Central memory CD8-positive, alpha-beta T cell (primary cell): ENCODE data around the gene DDN.

Experiments
- ATAC-seq: fragments of 150-1000 bp; cut with Tn5 transposase; replicated peaks from 2 replicates; pipeline ENCODE4 v1.10.0; 2022; ENCODE audit warnings: mild to moderate bottlenecking, moderate FRiP score, moderate number of reproducible peaks; ENCODE audit not compliant: poor library complexity, severe bottlenecking; ENCODE audit errors: extremely low read depth
- DNase-seq, 2 donors: peaks; one replicate each; pipeline ENCODE4 v3.0.0; 2021; ENCODE audit warnings: low spot score in 2 of 2
- H3K27ac Mint-ChIP-seq: one replicate; pipeline ENCODE4 v1.8.0; 2022; ENCODE audit warnings: low read depth, mild to moderate bottlenecking, moderate library complexity, mixed read lengths
- H3K27me3 Mint-ChIP-seq: one replicate; pipeline ENCODE4 v1.8.0; 2022; ENCODE audit warnings: mixed read lengths
- H3K36me3 Mint-ChIP-seq: one replicate; pipeline ENCODE4 v1.8.0; 2022; ENCODE audit warnings: mild to moderate bottlenecking, moderate library complexity, mixed read lengths; ENCODE audit not compliant: insufficient read depth
- H3K4me1 Mint-ChIP-seq: one replicate; pipeline ENCODE4 v1.8.0; 2022; ENCODE audit warnings: mixed read lengths
- H3K4me3 Mint-ChIP-seq: one replicate; pipeline ENCODE4 v1.8.0; 2022; ENCODE audit warnings: mild to moderate bottlenecking, moderate library complexity, mixed read lengths
- H3K9me3 Mint-ChIP-seq: one replicate; pipeline ENCODE4 v1.8.0; 2022; ENCODE audit warnings: mixed read lengths

Gene DDN

DNA sequence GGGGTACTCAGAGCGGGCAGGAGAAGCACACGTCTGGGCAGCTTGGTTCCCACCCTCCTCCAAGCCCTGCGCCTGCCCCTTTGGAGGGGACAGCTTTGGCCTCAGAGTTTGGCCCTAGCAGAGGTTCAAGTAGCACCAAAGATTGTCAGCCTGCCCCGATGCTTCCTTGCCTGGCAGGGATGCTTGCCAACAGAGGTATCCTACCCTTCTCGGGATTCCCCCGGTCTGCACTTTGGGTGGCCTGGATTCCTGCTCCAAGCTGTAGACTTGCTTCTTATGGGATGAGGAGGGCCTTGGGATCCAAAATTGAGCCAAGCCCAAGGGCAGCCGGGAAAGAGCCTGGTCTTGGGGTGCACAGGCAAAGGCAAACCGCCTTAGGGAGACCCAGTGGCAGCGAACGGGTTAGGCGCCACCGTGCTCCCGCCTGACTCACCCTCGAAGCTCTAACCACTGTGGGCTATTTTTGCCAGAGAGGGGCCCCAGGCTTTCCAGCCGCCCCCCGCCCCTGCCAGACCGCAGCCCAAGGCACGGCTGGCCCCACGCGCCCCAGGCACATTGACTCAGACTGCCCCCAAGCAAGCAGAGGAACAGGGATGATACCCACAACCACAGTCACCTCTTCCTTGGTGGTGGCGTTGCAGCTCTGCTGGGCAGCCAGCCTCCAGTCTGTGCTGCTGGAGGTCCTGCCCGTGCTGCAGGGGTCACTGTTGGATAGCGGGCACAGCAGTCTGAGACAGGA is 26.8 kb downstream of the DDN start:
- no peaks in the 10 kb centered on the region for H3K9me3 Mint-ChIP-seq
- peak; percentile 12 for ATAC-seq
- peak overlapping the region; percentile 74 for H3K4me3 Mint-ChIP-seq
- peaks cover 8% of the 10 kb centered on the region for H3K36me3 Mint-ChIP-seq
- H3K27me3 Mint-ChIP-seq: peaks cover 44% of the 10 kb centered on the region
- peak overlapping the region; percentile 56 for H3K27ac Mint-ChIP-seq
- no peak for DNase-seq
- H3K4me1 Mint-ChIP-seq: peaks cover 30% of the 10 kb centered on the region

DNA sequence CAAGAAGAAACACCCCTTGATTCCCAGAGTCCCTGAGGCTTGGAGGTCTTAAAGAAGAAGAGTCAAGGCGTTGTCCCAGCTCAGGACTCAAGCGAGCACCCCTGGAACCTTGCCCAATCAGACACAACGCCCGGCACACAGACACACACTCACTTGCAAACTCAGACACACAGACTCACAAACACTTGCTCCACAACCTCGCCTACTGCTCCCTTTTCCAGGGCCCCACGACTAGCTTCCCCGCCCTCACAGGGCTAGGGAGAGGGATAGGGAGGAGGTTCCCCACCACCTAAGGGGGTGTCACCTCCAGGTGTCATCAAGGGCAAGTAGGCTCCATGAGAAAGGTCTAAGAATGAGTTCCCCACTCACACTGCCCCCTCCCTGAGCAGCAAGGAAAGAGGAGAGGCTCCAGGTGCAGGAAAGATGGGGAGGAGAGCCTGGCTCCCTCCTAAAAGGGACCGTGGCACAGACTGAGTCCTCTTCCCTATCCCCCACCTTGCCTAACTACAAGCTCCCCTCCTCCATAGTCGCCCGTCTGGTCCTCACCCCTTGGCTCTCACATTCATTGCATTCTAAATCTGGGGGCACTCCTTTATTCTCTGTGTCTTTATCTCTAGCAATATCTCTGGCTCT is 28.4 kb downstream of the DDN start:
- no peaks in the 10 kb centered on the region for H3K9me3 Mint-ChIP-seq
- DNase-seq (no peak), ATAC-seq (no peak)
- H3K4me1 Mint-ChIP-seq: peaks cover 24% of the 10 kb centered on the region
- peaks cover 44% of the 10 kb centered on the region for H3K27me3 Mint-ChIP-seq
- H3K4me3 Mint-ChIP-seq: peak overlapping the region; percentile 74
- H3K27ac Mint-ChIP-seq: peak overlapping the region; percentile 56
- peaks cover 6% of the 10 kb centered on the region for H3K36me3 Mint-ChIP-seq

DNA sequence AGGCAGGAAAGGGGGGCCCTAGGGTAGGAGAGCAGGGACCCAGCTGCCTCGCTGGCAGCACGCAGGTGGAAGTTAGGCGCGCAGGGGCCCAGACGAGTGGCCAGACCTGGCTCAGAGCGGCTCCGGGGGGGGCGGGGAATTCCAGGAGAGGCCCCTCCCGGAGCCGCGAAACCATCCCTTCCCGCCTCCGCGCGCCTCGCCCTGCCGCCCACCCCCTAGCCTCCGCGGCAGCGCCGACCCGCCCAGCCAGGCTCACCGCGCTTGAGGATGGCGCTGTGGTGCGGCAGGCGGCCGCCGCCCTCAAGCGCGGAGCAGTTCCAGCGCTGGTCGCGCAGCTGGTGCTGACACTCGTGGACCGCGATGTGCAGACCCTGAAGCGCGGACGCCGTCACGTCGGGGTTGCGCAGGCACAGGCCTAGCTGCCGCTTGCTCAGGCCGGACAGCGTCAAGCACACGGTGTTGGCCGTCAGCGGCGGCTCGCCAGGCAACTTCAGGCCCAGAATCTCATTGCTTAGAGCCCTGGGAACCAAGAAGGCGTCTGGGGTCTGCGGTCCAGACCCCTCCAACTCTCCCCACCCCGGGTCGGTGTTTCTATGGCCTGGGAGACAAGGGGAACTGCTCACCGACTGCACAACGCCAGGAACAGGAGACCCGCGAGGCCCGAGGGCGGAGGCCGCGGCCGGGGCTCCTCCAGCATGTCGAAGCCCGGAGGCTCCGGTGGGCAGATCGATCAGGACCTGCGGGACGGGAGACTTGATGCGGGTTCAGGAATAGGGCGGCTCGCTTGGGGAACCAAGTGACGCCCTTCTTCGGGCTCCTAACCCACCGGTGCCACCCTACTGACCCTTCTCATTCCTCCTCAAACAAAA is 29.1 kb downstream of the DDN start:
- peak overlapping the region; percentile 74 for H3K4me3 Mint-ChIP-seq

DNA sequence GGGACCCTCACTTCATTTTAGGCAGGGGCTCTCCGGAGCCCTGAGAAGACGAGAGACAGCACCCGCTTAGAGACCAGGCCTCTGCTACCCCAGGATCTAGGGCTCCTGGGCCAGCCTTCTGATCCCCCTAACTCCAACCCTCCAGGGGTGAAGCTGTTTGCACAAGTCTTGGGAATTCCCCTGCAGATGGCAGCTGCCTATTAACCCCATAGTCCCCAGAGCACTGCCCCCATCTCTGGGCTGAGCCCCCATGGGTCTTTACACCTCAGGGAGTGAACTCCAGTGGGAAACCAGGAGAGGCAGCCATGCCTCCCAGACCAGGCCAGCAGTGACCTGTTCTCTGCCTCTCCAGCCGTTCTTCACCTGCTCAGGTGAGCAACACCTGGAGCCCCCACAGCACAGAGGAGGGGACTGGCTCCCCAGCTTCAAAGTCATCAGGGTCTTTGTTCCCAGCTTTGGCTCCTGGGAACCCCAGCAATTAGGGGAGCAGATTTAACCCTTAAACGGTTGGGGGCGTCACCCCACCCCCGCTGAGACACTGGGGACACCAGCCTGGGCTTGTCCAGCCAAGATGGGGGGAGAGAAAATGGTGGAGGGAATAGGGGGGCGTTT is 29.9 kb downstream of the DDN start:
- Mint-ChIP-seq H3K9me3 (no peaks in the 10 kb centered on the region), H3K4me1 (peaks cover 24% of the 10 kb centered on the region), H3K36me3 (peaks cover 3% of the 10 kb centered on the region), H3K27ac (no peak overlapping the region), H3K27me3 (peaks cover 40% of the 10 kb centered on the region), H3K4me3 (peak overlapping the region; percentile 4)
- ATAC-seq (no peak), DNase-seq (no peak)

More for the DNA sequence above, 29.1 kb downstream of the DDN start:
- H3K27me3 Mint-ChIP-seq: peaks cover 44% of the 10 kb centered on the region
- peaks cover 6% of the 10 kb centered on the region for H3K36me3 Mint-ChIP-seq
- DNase-seq: no peak
- peak; percentile 62 for ATAC-seq
- no peaks in the 10 kb centered on the region for H3K9me3 Mint-ChIP-seq
- no peak overlapping the region for H3K27ac Mint-ChIP-seq
- H3K4me1 Mint-ChIP-seq: peaks cover 24% of the 10 kb centered on the region

DNA sequence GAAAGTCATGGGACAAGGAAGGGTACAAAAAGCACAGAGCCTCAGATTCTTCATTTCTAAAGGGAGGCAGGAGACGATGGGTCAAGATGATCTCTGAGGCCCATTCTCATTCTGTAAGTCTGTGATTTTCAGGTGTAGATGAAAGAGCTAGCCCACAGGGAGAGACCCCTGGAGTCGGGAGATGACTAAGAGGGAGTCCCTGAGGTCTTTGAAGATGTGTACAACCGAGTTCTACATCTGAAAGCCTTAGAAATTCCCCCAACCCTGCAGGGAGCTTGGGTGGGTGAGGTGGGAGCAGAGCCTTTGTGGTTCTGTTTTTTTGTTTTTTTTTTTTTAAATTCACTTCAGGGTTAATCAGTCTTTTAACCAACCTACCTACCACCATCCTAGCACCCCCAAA is 30.7 kb downstream of the DDN start:
- Mint-ChIP-seq H3K9me3 (no peaks in the 10 kb centered on the region), H3K27me3 (peaks cover 32% of the 10 kb centered on the region), H3K4me3 (no peak overlapping the region), H3K36me3 (no peaks in the 10 kb centered on the region), H3K4me1 (peaks cover 24% of the 10 kb centered on the region), H3K27ac (no peak overlapping the region)
- ATAC-seq (no peak), DNase-seq (no peak)

DNA sequence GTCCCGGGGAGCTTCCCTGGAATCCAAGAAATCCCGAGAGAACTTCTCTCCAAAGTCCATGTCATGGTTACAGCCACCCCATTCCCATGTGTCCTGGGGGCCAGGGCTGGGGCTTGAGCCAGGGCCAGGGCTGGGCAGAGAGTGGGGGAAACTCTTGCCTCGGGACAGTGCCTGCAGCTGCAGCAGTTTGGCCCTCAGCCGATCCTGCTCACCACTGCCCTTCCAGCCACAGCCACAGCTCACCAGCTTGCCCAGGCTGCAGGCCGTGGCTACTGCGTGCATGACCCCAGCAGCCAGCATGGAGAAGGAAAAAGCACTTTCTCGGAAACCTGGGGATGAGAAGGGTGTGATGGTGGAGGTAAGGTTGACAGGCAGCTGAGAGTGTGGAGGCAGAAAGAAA is 31.2 kb downstream of the DDN start:
- Mint-ChIP-seq H3K9me3 (no peaks in the 10 kb centered on the region), H3K27ac (no peak overlapping the region), H3K4me3 (no peak overlapping the region), H3K36me3 (no peaks in the 10 kb centered on the region), H3K27me3 (peaks cover 28% of the 10 kb centered on the region), H3K4me1 (peaks cover 24% of the 10 kb centered on the region)
- ATAC-seq: no peak
- DNase-seq: no peak

DNA sequence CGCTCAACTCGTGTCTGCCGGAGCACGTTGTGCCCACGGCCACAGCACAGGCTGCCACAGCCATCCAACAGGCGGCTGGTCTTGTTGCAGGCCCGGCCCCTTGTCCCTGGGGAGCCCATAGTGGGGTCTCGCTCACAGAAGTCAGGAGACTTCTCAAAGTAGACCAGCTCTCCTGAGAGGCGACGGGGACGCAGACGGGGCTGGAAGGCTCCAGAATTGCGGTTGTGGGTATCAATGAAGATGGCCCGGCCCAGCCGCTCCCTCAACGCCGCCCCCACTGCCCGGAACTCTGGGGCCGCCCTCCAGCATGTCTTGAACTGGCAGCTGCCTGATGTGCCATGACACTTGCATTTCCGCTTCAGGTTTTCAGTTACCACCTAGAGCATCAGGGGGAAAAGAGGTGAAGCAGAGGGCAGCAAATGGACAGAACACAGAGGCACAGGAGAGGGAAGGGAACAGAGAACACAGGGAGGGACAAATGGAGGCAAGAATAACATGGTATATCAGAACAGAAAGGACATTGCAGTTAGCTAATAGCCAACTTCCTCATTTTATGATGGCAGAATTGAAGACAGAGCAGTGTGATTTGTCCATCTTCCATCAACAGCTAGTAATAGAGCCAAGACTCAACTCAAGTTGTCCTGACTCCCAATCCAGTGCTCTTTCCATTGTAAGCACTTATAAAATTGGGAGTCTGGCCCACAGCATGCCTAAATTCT is 32.8 kb downstream of the DDN start:
- H3K27ac Mint-ChIP-seq: no peak overlapping the region

DNA sequence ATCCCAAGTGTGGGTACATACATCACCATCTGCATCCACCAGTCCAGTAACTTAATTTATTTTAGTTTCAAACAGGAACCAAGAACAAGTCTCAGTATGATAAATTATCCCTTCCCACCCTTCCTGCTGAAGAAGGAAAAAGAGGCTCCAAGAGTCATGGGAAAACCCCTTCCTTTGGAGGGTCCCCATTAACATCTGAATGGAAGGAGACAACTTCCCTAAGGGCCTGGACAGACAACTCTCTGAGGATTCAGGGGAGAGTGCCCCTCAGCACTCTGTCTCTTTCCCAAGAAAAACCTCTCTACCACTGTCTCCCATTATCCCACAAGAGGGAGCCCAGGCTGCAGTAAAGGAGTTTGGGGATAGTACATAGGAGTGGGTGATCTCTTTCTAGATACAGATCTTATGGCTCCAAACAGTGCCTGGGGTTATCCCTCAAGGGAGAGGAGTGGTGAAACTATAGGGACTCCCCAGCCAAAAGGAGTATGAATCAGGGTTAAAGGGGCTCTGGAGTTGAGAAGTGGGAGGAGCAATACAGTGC is 33.8 kb downstream of the DDN start:
- H3K27me3 Mint-ChIP-seq: peaks cover 1% of the 10 kb centered on the region
- H3K4me3 Mint-ChIP-seq: no peak overlapping the region
- peaks cover 7% of the 10 kb centered on the region for H3K4me1 Mint-ChIP-seq
- H3K27ac Mint-ChIP-seq: no peak overlapping the region
- H3K9me3 Mint-ChIP-seq: no peaks in the 10 kb centered on the region
- DNase-seq (no peak), ATAC-seq (no peak)
- no peaks in the 10 kb centered on the region for H3K36me3 Mint-ChIP-seq

More for the DNA sequence above, 32.8 kb downstream of the DDN start:
- Mint-ChIP-seq H3K4me3 (no peak overlapping the region), H3K27me3 (peaks cover 11% of the 10 kb centered on the region), H3K4me1 (peaks cover 17% of the 10 kb centered on the region), H3K36me3 (no peaks in the 10 kb centered on the region), H3K9me3 (no peaks in the 10 kb centered on the region)
- ATAC-seq (no peak), DNase-seq (no peak)

DNA sequence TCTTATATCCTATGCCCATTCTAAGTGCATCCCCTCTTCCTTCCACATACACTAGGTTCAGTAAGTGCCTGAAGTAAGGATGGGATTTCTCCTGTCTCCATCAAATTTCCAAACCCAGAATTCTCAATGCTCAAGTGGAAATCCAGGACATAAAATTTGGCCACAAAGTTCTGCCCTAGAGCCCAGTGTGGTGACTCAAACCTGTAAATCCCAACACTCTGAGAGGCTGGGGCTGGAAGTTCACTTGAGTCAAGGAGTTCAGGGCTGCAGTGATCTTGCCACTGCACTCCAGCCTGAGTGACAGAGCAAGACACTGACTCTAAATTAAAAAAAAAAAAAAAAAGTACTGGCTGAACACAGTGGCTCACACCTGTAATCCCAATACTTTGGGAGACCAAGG is 37.4 kb downstream of the DDN start:
- H3K36me3 Mint-ChIP-seq: peaks cover 11% of the 10 kb centered on the region
- no peaks in the 10 kb centered on the region for H3K9me3 Mint-ChIP-seq
- peaks cover 13% of the 10 kb centered on the region for H3K4me1 Mint-ChIP-seq
- H3K4me3 Mint-ChIP-seq: no peak overlapping the region
- H3K27ac Mint-ChIP-seq: no peak overlapping the region
- DNase-seq (no peak), ATAC-seq (no peak)
- peaks cover 13% of the 10 kb centered on the region for H3K27me3 Mint-ChIP-seq

DNA sequence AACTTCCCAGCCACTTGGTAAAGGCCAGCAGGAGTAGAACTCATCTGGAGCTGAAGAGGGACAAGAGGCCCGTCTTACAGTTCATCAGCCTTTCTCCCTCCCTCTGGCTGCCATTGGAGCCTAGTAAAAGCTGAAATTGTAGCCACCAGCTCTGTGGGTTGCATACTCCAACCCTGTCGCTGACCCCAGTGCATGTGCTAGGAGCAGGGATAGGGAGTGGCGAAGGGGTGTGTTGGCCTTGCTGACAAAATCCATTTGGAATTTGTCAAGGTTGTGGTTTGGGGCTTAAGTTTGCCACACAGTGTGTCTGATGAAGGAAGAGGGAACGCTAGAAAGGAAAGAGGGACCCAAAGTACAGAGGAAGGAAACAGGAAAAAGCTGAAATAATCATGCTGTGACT is 37.8 kb downstream of the DDN start:
- H3K36me3 Mint-ChIP-seq: peaks cover 14% of the 10 kb centered on the region
- DNase-seq (no peak), ATAC-seq (no peak)
- peaks cover 13% of the 10 kb centered on the region for H3K27me3 Mint-ChIP-seq
- no peak overlapping the region for H3K27ac Mint-ChIP-seq
- H3K4me3 Mint-ChIP-seq: peak overlapping the region; percentile 25
- peaks cover 18% of the 10 kb centered on the region for H3K4me1 Mint-ChIP-seq
- H3K9me3 Mint-ChIP-seq: no peaks in the 10 kb centered on the region

DNA sequence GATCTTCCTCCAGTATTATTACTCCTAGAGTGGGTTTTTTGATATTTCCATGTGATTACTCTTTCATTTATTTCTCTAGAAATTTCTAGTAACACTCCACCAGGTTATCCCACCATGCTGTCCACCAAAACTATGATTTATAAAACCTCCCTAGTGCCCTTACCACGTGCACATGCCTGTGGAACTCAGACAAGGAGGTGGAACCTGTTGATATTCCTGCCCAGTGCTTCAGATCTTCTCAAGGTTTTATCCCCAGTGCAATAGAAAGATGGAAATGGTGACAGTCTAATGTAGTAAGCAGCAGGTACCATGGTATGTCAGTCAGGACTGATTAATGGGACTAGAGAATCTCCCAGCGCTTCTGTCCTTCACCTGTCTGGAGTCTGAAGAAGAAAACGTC is 38.3 kb downstream of the DDN start:
- Mint-ChIP-seq H3K4me3 (no peak overlapping the region), H3K9me3 (no peaks in the 10 kb centered on the region), H3K4me1 (peaks cover 22% of the 10 kb centered on the region), H3K36me3 (peaks cover 15% of the 10 kb centered on the region), H3K27ac (no peak overlapping the region), H3K27me3 (peaks cover 13% of the 10 kb centered on the region)
- DNase-seq (no peak), ATAC-seq (no peak)

DNA sequence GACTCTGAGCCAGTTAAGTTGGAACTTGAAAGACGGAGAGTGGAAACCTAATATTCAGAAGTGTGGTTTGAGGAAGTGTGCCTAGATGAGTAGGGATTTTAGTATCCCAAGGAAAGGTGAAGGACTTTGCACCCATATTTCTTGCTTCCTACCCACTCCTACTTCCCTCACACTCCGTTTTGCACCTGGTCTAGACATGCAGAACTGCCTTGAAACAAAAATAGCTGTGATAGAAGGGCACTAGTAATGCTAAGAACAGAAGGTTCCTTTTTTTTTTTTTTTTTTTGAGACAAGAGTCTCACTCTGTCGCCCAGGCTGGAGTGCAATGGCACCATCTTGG is 41.2 kb downstream of the DDN start:
- ATAC-seq: no peak
- DNase-seq: no peak
- Mint-ChIP-seq H3K36me3 (peaks cover 16% of the 10 kb centered on the region), H3K9me3 (no peaks in the 10 kb centered on the region), H3K4me1 (peaks cover 47% of the 10 kb centered on the region), H3K27me3 (peaks cover 13% of the 10 kb centered on the region), H3K4me3 (peak overlapping the region; percentile 89), H3K27ac (no peak overlapping the region)
